ENCODE data around the gene ZBTB7A. TPM values are rescaled to one million over a fixed set of nuclear protein-coding genes. Genes with fewer than 3 reads are reported as not detected.

The ZBTB7A gene
- total RNA-seq, 1 experiment from 2014 or later: 27.9 TPM

- TF ChIP-seq CBFB (CRISPR knock-in tag; IDR thresholded peaks at IDR 0.05; ENCODE audit: low read depth) (no peak), ETV6 (CRISPR knock-in tag; IDR thresholded peaks at IDR 0.05) (no peak), JUN (CRISPR knock-in tag; IDR thresholded peaks at IDR 0.05) (no peak), ZSCAN18 (CRISPR knock-in tag; IDR thresholded peaks at IDR 0.05) (no peak), GABPB1 (CRISPR knock-in tag; IDR thresholded peaks at IDR 0.05) (no peak), ZNF671 (CRISPR knock-in tag; IDR thresholded peaks at IDR 0.05) (no peak), ATF2 (CRISPR knock-in tag; IDR thresholded peaks at IDR 0.05; ENCODE audit: borderline replicate concordance, low read depth) (no peak), AFF4 (CRISPR knock-in tag; IDR thresholded peaks at IDR 0.05; ENCODE audit: borderline replicate concordance) (no peak), ELF4 (CRISPR knock-in tag; IDR thresholded peaks at IDR 0.05; ENCODE audit: low read depth) (no peak)
These were observed 22.6 kb downstream of the ZBTB7A start (continued) for GRCh38 chr19:4043966-4044715.

- POLR2A ChIA-PET: no interaction called here
- CTCF ChIA-PET: interaction anchor here (0.6 kb wide), 1 partner anchor 481 kb away, joined by 3 read pairs; no protein-coding TSS in a partner anchor
- peaks cover 9% of the 10 kb centered on the region; the same call in 1 of the 2 replicates for H3K4me1 Mint-ChIP-seq
- H3K27me3 Mint-ChIP-seq (ENCODE audit: low read depth): no peaks in the 10 kb centered on the region; the same call in 1 of the 2 replicates
- H3K27ac Mint-ChIP-seq: no peak overlapping the region
- DNase-seq (ENCODE audit: low spot score): no peak
- no peak for ATAC-seq
- no peaks in the 10 kb centered on the region for H3K9me3 Mint-ChIP-seq
- H3K36me3 Mint-ChIP-seq: peaks cover 3% of the 10 kb centered on the region; the same call in 1 of the 2 replicates
- no peak overlapping the region for H3K4me3 Mint-ChIP-seq
- TF ChIP-seq GTF2I (CRISPR knock-in tag; conservative IDR thresholded peaks at IDR 0.05) (no peak), E2F1 (CRISPR knock-in tag; IDR thresholded peaks at IDR 0.05) (no peak), USF1 (CRISPR knock-in tag; IDR thresholded peaks at IDR 0.05) (no peak), ETV6 (CRISPR knock-in tag; IDR thresholded peaks at IDR 0.05) (no peak), MXD4 (CRISPR knock-in tag; IDR thresholded peaks at IDR 0.05; ENCODE audit: borderline replicate concordance) (no peak), ZNF138 (CRISPR knock-in tag; conservative IDR thresholded peaks at IDR 0.05) (no peak), ARID4B (CRISPR knock-in tag; IDR thresholded peaks at IDR 0.05; ENCODE audit: borderline replicate concordance) (no peak), NFYB (CRISPR knock-in tag; conservative IDR thresholded peaks at IDR 0.05; ENCODE audit: low read depth) (no peak), MYBL2 (CRISPR knock-in tag; IDR thresholded peaks at IDR 0.05) (no peak), FOXK1 (CRISPR knock-in tag; IDR thresholded peaks at IDR 0.05) (no peak), ZBTB43 (CRISPR knock-in tag; IDR thresholded peaks at IDR 0.05) (no peak), USF2 (CRISPR knock-in tag; IDR thresholded peaks at IDR 0.05) (no peak)
These were observed 23.3 kb downstream of the ZBTB7A start for GRCh38 chr19:4043401-4043800.
